Measurements from ENCODE around the gene TMC4. TPM values are rescaled to one million over a fixed set of nuclear protein-coding genes. Genes with fewer than 3 reads are reported as not detected.

Gene TMC4
- total and polyA plus RNA-seq, 4 donors: 26.1 to 81.0 (median 33.9) TPM

GRCh38 chr19:54165222-54165621, 7.7 kb downstream of the TMC4 start:
- ATAC-seq (ENCODE audit: insufficient read depth, low FRiP score): no peak

GRCh38 chr19:54164369-54165068, 8.4 kb downstream of the TMC4 start:
- TF ChIP-seq CTCF (IDR thresholded peaks at IDR 0.05; ENCODE audit: control extremely low read depth, extremely low read depth): no peak
- no peaks in the 10 kb centered on the region for H3K9me3 ChIP-seq (ENCODE audit: control insufficient read depth in 4 of 4, insufficient read depth in 3 of 4, low read length in 3 of 4)
- H3K36me3 ChIP-seq (ENCODE audit: control insufficient read depth in 4 of 4, insufficient read depth in 4 of 4, low read length in 4 of 4): no peaks in the 10 kb centered on the region
- DNase-seq (peak in 2 of 3 donors; percentile 31 to 60), ATAC-seq (ENCODE audit: insufficient read depth, low FRiP score) (peak; percentile 14)
- H3K27me3 ChIP-seq (ENCODE audit: control insufficient read depth in 3 of 3, insufficient read depth in 3 of 3, low read length in 2 of 3): peaks cover 0 to 2% (median 0%) of the 10 kb centered on the region in 3 donors
- H3K4me1 ChIP-seq (ENCODE audit: control insufficient read depth in 5 of 5, insufficient read depth in 5 of 5, low read length in 5 of 5): peaks cover 0 to 15% (median 5%) of the 10 kb centered on the region in 5 donors
- H3K27ac ChIP-seq (ENCODE audit: low read depth in 1 of 2, low read length in 1 of 2): no peak overlapping the region
- no peak overlapping the region for H3K9ac ChIP-seq (ENCODE audit: insufficient read depth in 1 of 2, low read length in 2 of 2)
- 7 to 12% methylated on average over 37 of the region's 37 CpGs for WGBS, 2 donors
- H3K4me3 ChIP-seq: no peak overlapping the region

More at GRCh38 chr19:54165222-54165621, 7.7 kb downstream of the TMC4 start:
- no peak overlapping the region for H3K27ac ChIP-seq (ENCODE audit: low read depth in 1 of 2, low read length in 1 of 2)
- H3K27me3 ChIP-seq (ENCODE audit: control insufficient read depth in 3 of 3, insufficient read depth in 3 of 3, low read length in 2 of 3): peaks cover 0 to 2% (median 0%) of the 10 kb centered on the region in 3 donors
- WGBS, 2 donors: 91 to 94% methylated on average over 25 of the region's 25 CpGs
- H3K4me3 ChIP-seq: no peak overlapping the region
- H3K36me3 ChIP-seq (ENCODE audit: control insufficient read depth in 4 of 4, insufficient read depth in 4 of 4, low read length in 4 of 4): no peaks in the 10 kb centered on the region
- H3K9ac ChIP-seq (ENCODE audit: insufficient read depth in 1 of 2, low read length in 2 of 2): no peak overlapping the region
- H3K9me3 ChIP-seq (ENCODE audit: control insufficient read depth in 4 of 4, insufficient read depth in 3 of 4, low read length in 3 of 4): no peaks in the 10 kb centered on the region
- no peak for TF ChIP-seq CTCF (IDR thresholded peaks at IDR 0.05; ENCODE audit: control extremely low read depth, extremely low read depth)
- no peak for DNase-seq
- H3K4me1 ChIP-seq (ENCODE audit: control insufficient read depth in 5 of 5, insufficient read depth in 5 of 5, low read length in 5 of 5): peaks cover 0 to 14% (median 5%) of the 10 kb centered on the region in 5 donors

- no peak for ATAC-seq (ENCODE audit: insufficient read depth, low FRiP score)
- no peak overlapping the region for H3K4me3 ChIP-seq
- H3K27ac ChIP-seq (ENCODE audit: low read depth in 1 of 2, low read length in 1 of 2): no peak overlapping the region
- no peak overlapping the region for H3K9ac ChIP-seq (ENCODE audit: insufficient read depth in 1 of 2, low read length in 2 of 2)
- H3K9me3 ChIP-seq (ENCODE audit: control insufficient read depth in 4 of 4, insufficient read depth in 3 of 4, low read length in 3 of 4): no peaks in the 10 kb centered on the region
- WGBS, 2 donors: 65% methylated on average over 14 of the region's 14 CpGs
- no peak for DNase-seq
- no peak for TF ChIP-seq CTCF (IDR thresholded peaks at IDR 0.05; ENCODE audit: control extremely low read depth, extremely low read depth)
- H3K27me3 ChIP-seq (ENCODE audit: control insufficient read depth in 3 of 3, insufficient read depth in 3 of 3, low read length in 2 of 3): peaks cover 0 to 2% (median 0%) of the 10 kb centered on the region in 3 donors
- peaks cover 0 to 2% (median under 1%) of the 10 kb centered on the region in 4 donors for H3K36me3 ChIP-seq (ENCODE audit: control insufficient read depth in 4 of 4, insufficient read depth in 4 of 4, low read length in 4 of 4)
- peaks cover 7 to 22% (median 9%) of the 10 kb centered on the region in 5 donors for H3K4me1 ChIP-seq (ENCODE audit: control insufficient read depth in 5 of 5, insufficient read depth in 5 of 5, low read length in 5 of 5)
These were observed 10.1 kb downstream of the TMC4 start for GRCh38 chr19:54162884-54163283.
